Neural cell (in vitro differentiated cells): ENCODE results near the gene HLA-DQB1. TPM values are rescaled to one million over a fixed set of nuclear protein-coding genes. Genes with fewer than 3 reads are reported as not detected.

Source experiments
- H2AFZ ChIP-seq: fragments of 200-600, 300-800 bp; sonication (generic), shearing (Covaris generic); 2 replicates; pipeline ENCODE4 v1.6.0; 2014; ENCODE audit warnings: low read depth, mild to moderate bottlenecking, antibody characterized with exemption, low read length, moderate library complexity
- H3F3A ChIP-seq: fragments of 200-600 bp; shearing (Covaris generic); 2 replicates; pipeline ENCODE4 v1.6.1; 2016; ENCODE audit warnings: mild to moderate bottlenecking, moderate library complexity, mixed read lengths, antibody characterized with exemption, low read length; ENCODE audit not compliant: insufficient read depth, poor library complexity, severe bottlenecking
- H3K27ac ChIP-seq: fragments of 200-600, 300-800 bp; sonication (generic), shearing (Covaris generic); 2 replicates; pipeline ENCODE4 v1.5.1; 2014; ENCODE audit warnings: mild to moderate bottlenecking, low read length, moderate library complexity
- H3K27me3 ChIP-seq: fragments of 300-800, 200-600 bp; sonication (generic), shearing (Covaris generic); 2 replicates; pipeline ENCODE4 v1.6.0; 2014; ENCODE audit warnings: mild to moderate bottlenecking, low read depth, low read length, moderate library complexity; ENCODE audit not compliant: insufficient read depth
- H3K36me3 ChIP-seq: fragments of 300-800, 200-600 bp; sonication (generic), shearing (Covaris generic); 2 replicates; pipeline ENCODE4 v1.5.1; 2014; ENCODE audit warnings: mild to moderate bottlenecking, antibody characterized with exemption, low read length, moderate library complexity; ENCODE audit not compliant: insufficient read depth
- H3K4me2 ChIP-seq: fragments of 300-800, 200-600 bp; sonication (generic), shearing (Covaris generic); 2 replicates; pipeline ENCODE4 v1.6.0; 2014; ENCODE audit warnings: mild to moderate bottlenecking, low read length
- H3K4me3 ChIP-seq: fragments of 300-800, 200-600 bp; sonication (generic), shearing (Covaris generic); 2 replicates; pipeline ENCODE4 v1.5.1; 2014; ENCODE audit warnings: mild to moderate bottlenecking, low read length, moderate library complexity
- H3K79me2 ChIP-seq: fragments of 200-600 bp; shearing (Covaris generic); replicated peaks from 2 replicates; pipeline ENCODE4 v1.6.0; 2014; ENCODE audit warnings: mild to moderate bottlenecking, low read length, moderate library complexity; ENCODE audit not compliant: insufficient read depth
- H3K9ac ChIP-seq: fragments of 300-800, 200-600 bp; sonication (generic), shearing (Covaris generic); 2 replicates; pipeline ENCODE4 v1.6.1; 2016; ENCODE audit warnings: mild to moderate bottlenecking, low read length, mixed read lengths
- H3K9me2 ChIP-seq: fragments of 200-600 bp; shearing (Covaris generic); 2 replicates; pipeline ENCODE4 v1.6.1; 2016; ENCODE audit warnings: mild to moderate bottlenecking, low read length, mixed read lengths; ENCODE audit not compliant: insufficient read depth
- H3K9me3 ChIP-seq: fragments of 200-600, 300-800 bp; sonication (generic), shearing (Covaris generic); 2 replicates; pipeline ENCODE4 v1.6.1; 2016; ENCODE audit warnings: mild to moderate bottlenecking, mixed run types, low read length, moderate library complexity, mixed read lengths
- H4K20me1 ChIP-seq: fragments of 200-600 bp; shearing (Covaris generic); 2 replicates; pipeline ENCODE4 v1.6.1; 2016; ENCODE audit warnings: mild to moderate bottlenecking, mixed run types; ENCODE audit not compliant: insufficient read depth
- CTCF ChIP-seq: fragments of 450-650 bp; IDR thresholded peaks from 2 replicates; pipeline ENCODE4 v1.5.1; 2014; ENCODE audit warnings: antibody characterized with exemption, mild to moderate bottlenecking, moderate library complexity; ENCODE audit not compliant: poor library complexity, severe bottlenecking
- EP300 ChIP-seq: fragments of 450-650 bp; conservative IDR thresholded peaks from 2 replicates; pipeline ENCODE4 v1.6.1; 2014; ENCODE audit warnings: antibody characterized with exemption, mild to moderate bottlenecking, moderate library complexity; ENCODE audit not compliant: poor library complexity, severe bottlenecking
- EZH2 ChIP-seq: fragments of 200-600, 300-800 bp; shearing (Covaris generic), sonication (generic); IDR thresholded peaks from 2 replicates; pipeline ENCODE4 v1.6.1; 2014; ENCODE audit warnings: antibody characterized with exemption, low read length, borderline replicate concordance, mild to moderate bottlenecking; ENCODE audit not compliant: insufficient read depth, poor library complexity, severe bottlenecking
- MXI1 ChIP-seq: fragments of 450-650 bp; conservative IDR thresholded peaks from 2 replicates; pipeline ENCODE4 v1.6.1; 2014; ENCODE audit warnings: antibody characterized with exemption, mild to moderate bottlenecking; ENCODE audit not compliant: poor library complexity, severe bottlenecking
- POLR2AphosphoS5 ChIP-seq: IDR thresholded peaks from 2 replicates; pipeline ENCODE4 v1.6.1; 2012
- RAD21 ChIP-seq: fragments of 450-650 bp; conservative IDR thresholded peaks from 2 replicates; pipeline ENCODE4 v1.6.1; 2014; ENCODE audit warnings: antibody characterized with exemption, mild to moderate bottlenecking, moderate library complexity
- REST ChIP-seq: IDR thresholded peaks from 2 replicates; pipeline ENCODE4 v1.6.1; 2012; ENCODE audit warnings: borderline replicate concordance
- SMC3 ChIP-seq: fragments of 450-650 bp; conservative IDR thresholded peaks from 2 replicates; pipeline ENCODE4 v1.6.1; 2014; ENCODE audit warnings: antibody characterized with exemption, mild to moderate bottlenecking, moderate library complexity; ENCODE audit not compliant: poor library complexity
- TAF1 ChIP-seq: IDR thresholded peaks from 2 replicates; pipeline ENCODE4 v1.6.1; 2012; ENCODE audit warnings: low read depth
- polyA plus RNA-seq: library from polyadenylated mRNA; depleted of rRNA; stranded (reverse); fragments of >200 nt; gene quantifications from 2 replicates; pipeline ENCODE4 v1.2.3, GENCODE V29; 2014

HLA-DQB1 gene
- polyA plus RNA-seq, 1 donor from 2014 or later, result not detected

GRCh38 chr6:32641122-32641521, 25.3 kb downstream of the HLA-DQB1 start:
- Histone ChIP-seq H3K4me2 (no peak overlapping the region), H3K4me3 (no peak overlapping the region), H3K27ac (no peak overlapping the region), H3K36me3 (no peaks in the 10 kb centered on the region), H2AFZ (no peak overlapping the region), H3K27me3 (no peaks in the 10 kb centered on the region), H4K20me1 (no peaks in the 10 kb centered on the region), H3K9me2 (no peaks in the 10 kb centered on the region), H3K79me2 (no peaks in the 10 kb centered on the region), H3K9me3 (no peaks in the 10 kb centered on the region), H3K9ac (no peak overlapping the region), H3F3A (no peaks in the 10 kb centered on the region)
- TF ChIP-seq POLR2AphosphoS5 (no peak), MXI1 (no peak), EZH2 (no peak), CTCF (no peak), REST (no peak), RAD21 (no peak), SMC3 (no peak), TAF1 (no peak), EP300 (no peak)

- Histone ChIP-seq H3K79me2 (no peaks in the 10 kb centered on the region), H2AFZ (no peak overlapping the region), H3K9me3 (no peaks in the 10 kb centered on the region), H3K9ac (no peak overlapping the region), H3K4me2 (no peak overlapping the region), H3K27ac (no peak overlapping the region), H3K27me3 (no peaks in the 10 kb centered on the region), H3F3A (no peaks in the 10 kb centered on the region), H4K20me1 (no peaks in the 10 kb centered on the region), H3K4me3 (no peak overlapping the region), H3K9me2 (no peaks in the 10 kb centered on the region), H3K36me3 (no peaks in the 10 kb centered on the region)
- no peak for TF ChIP-seq RAD21
- no peak for TF ChIP-seq REST
- TF ChIP-seq TAF1, result no peak
- no peak for TF ChIP-seq MXI1
- no peak for TF ChIP-seq SMC3
- TF ChIP-seq CTCF, result no peak
Measured at GRCh38 chr6:32639440-32640394, 26.7 kb downstream of the HLA-DQB1 start.
